ENCODE data around the gene ADRM1.

- TF ChIP-seq RARB (CRISPR knock-in tag; IDR thresholded peaks at IDR 0.05) (no peak), ZC3H10 (CRISPR knock-in tag; IDR thresholded peaks at IDR 0.05) (no peak), PATZ1 (CRISPR knock-in tag; IDR thresholded peaks at IDR 0.05; ENCODE audit: borderline replicate concordance) (no peak), TOX (CRISPR knock-in tag; IDR thresholded peaks at IDR 0.05; ENCODE audit: borderline replicate concordance) (no peak), TSHZ2 (CRISPR knock-in tag; IDR thresholded peaks at IDR 0.05) (no peak), ISL1 (CRISPR knock-in tag; IDR thresholded peaks at IDR 0.05) (no peak), BACH2 (CRISPR knock-in tag; IDR thresholded peaks at IDR 0.05; ENCODE audit: borderline replicate concordance) (no peak)
These were observed 28.4 kb upstream of the ADRM1 start for GRCh38 chr20:62274332-62274950.

Measured in SK-N-SH treated with all-trans-retinoic acid at 6 μM for 48 hours (cell line).